OCI-M1 (cell line): Measurements from ENCODE around the gene LAYN.

Source experiments
- DNase-seq: peaks from one replicate; lab custom pipeline; 2025; lab: John Stamatoyannopoulos, UW

LAYN gene

DNA sequence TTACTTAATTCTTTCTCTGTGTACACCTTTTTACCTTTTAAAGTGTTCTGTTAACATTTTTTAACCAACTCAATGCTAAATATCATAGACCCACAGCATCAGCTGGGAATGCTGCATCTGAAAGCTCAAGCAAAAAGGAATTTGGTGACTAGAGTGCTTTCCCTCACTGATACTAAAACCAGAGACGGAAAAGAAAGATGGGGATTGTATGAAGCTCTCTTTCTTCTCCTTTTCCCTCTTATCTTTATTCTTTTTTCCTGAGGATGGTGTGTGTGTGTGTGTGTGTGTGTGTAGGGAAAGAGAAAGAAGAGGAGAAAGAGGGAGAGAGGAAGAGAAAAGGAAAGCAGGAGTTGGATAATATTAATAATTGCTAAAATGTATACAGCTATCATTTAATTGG, 57.6 kb downstream of the LAYN start:
- DNase-seq, result no peak

DNA sequence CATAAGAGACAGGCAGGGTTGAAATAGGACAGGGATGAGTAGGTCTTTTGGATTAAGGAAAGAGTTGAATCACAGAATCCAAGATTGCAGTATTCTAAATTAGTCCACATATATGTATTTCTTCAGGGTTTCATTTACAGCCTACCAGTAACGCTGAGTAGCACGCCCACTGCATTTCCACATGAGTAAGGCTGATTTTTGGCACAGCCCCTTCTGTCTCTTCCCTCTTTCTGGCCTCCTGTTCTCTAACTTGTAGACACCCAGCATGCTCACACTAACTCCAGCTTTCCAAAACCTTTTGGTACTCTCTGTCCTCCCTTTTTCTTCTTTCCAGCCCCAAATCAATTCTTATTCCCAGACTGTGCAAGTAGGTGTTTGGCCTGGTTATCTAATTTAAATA, 58.0 kb downstream of the LAYN start:
- peak; percentile 31 for DNase-seq

DNA sequence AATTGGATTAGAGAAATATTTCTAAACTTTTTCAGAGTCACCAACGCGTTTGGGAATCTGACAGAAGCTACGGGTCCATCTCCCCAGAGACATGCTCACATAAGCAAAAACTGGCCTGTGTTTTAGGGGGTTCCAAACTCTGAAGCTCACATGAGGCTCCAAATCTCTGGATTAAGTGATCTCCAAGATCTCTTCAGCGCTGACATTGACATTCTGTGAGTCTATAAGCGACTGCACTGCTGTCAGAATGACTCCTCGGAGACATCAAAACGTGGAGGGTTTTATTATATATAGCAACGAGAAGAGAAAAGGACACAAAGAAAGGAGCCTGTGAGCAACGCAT, 61.1 kb downstream of the LAYN start:
- no peak for DNase-seq

DNA sequence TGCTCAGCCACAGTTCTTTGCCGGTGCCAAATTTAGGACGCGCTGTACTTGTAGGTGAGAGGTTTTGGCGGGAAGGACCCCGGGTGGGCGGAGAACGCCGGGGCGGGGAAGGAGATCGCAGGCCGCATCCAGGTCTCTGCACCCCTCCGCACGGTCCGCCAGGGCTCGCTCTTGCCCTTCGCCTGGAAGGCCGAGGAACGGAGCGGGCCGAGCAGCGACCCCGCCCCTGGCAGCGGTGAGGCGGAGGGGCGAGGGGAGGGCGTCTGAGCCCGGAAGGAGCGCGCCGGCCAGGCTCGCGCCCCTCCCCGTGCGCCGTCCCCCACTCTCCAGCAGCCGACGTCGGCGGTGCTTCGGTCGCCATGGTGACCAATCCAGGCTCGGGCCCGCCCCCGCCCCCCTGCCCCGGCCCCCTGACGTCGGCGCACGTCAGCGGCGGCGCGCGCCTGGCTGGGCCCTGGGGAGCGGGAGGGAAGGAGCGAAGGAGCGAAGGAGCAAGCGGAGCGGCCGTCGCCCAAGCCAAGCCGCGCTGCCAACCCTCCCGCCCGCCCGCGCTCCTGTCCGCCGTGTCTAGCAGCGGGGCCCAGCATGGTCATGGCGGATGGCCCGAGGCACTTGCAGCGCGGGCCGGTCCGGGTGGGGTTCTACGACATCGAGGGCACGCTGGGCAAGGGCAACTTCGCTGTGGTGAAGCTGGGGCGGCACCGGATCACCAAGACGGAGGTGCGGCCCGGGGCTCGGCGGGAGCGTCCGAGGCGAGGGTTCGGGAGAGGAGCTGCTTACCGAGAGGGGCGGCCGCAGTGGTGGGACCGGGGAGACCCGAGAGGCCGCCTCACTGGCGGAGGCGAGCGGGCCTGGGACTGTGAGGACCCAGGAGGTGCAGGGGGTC, 61.7 kb downstream of the LAYN start, which contains the start of gene SIK2:
Gene SIK2 (plus strand): TSS at position 471 of the 886 bp plus-strand sequence. CDS start 115 bp downstream, at position 586.
- peak; percentile 99 for DNase-seq

DNA sequence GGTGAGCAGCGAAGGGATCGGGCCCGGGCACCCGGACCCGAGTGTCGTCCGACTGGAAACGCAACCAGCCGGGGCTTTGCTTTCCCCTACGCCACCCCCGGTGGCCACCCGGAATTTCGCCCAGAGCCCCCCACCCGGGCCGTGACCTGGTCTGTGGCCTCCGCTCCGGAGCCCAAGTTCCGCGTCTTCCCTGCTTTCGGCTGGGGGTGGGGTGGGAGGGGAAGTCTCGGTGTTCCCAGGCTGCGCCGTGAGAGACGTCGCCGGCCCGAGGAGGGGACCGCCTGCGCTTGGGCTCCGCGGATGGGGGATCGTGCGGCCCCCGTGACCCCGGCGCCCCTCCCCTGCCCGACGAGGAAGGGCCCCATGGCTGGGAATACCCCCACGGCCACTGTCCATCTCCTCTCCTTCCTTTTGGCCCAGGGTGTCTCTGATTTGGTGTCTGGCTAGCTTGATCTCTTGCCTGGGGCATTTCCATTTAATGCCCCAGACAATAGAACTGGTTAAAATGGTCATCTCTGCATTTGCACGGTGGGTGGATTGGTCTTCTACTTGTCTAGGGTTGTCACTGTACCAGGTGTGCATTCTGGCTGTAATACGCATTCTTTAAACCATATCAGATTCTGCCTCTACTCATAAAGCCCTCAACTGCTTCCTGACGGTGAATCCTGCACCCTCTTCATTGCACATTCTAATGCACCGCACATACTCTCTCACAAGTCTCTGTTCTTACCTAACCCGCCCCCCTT, 62.5 kb downstream of the LAYN start:
- DNase-seq, result peak; percentile 82

DNA sequence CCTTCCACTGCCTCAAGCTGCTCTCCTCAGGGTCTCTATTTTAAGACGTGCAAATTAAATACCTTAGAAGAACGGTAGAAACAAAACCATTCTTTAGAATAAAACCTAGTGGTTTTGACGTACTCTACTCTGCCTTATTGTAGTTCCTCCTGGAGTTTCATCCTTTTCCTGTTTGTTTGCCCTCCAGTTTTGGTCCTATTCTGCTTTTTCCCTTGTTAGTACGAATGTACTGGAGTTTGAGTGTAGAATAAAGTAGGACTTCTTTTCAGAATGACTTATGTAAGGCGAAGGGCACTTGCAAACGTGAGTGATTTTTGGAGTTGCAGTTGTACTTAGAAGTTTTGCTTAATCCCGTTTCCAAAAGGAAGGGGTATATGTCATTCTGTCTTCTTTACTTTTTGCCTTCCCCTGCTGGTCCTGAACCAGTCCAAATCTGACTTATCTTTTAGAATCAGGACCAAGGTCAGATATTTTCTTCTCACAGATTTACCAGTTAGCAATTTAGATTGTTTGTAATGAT, 63.2 kb downstream of the LAYN start:
- DNase-seq, result peak; percentile 61

DNA sequence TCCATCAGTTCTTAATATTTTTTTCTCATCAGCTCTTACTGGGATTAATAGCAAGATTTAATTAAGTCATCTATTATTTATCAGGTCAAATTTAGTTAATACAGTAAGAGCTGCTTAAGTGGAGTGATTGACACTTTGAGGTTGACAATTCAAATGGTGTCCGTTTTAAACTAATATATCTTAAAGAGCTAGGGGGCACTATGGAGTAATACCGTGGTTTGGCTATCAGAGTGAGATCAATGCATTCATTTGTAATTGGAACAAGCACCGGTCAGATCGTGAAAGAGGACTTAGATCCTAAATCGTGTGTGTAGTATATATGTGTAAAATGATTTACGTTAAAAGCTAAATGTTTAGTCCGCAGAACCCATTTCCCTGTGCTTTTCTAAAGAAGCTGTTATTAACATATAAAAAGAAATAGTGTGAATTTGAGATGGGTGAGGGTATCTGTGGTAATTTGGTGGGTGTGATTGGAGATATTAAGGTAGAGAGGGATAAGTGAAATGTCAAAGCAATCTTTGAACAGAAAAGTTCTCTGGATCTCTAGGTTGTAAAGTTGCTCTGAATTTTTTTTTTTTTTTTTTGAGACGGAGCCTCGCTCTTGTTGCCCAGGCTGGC, 64.0 kb downstream of the LAYN start:
- DNase-seq, result peak; percentile 91

DNA sequence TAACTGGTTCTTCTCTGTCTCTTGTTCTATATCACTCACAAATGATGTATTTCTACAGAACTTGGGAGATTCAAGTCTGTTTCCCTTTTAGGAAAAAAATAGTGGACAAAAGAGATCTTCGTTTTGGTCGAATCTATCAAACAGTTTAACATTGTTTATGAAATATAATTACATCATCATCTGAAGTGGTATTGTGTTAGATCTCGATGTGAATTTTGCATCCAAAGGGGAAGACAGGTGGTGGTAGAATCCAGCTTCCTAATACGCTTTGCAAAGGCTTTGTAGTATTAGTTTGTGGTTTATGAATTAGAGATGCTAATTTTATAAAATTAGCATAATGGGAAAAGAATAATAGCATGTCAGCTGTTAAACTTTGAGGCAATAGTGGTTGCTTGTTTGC, 65.2 kb downstream of the LAYN start:
- no peak for DNase-seq

DNA sequence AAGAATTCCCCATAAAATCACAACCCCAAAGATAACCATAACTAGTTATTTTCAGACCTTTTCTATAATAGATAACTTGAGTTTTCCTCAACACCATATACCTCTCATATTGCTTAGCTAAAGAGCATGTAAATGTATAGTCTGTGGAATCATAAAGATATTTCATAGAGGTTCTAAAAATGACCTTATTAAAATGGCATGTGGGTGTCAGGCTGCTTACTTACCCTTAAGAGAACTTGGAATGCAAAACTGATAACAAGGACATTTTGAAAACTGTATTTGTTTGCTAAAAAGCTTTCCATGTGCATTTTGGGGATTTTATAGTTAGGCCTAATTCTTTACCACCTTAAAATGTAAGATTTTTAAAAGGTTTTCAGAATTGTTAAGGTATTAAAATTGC, 66.5 kb downstream of the LAYN start:
- DNase-seq, result no peak

DNA sequence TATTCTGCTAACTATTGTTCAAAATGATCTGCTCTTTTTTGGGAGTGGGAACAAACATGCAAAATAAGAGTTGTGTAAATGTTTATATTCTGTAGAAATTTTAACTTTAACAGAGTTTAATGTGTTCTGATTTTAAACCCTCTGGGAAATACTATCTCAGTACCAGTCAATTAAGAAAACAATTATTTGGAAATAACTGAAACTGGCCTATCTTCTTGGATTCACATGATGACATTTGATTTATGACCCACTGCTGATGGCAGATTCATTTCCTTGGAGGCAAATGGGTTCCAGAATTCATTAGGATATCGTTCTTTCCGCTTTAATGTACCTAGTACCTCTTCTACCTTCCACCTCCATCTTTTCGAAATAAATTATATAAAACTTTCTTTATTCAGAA, 67.2 kb downstream of the LAYN start:
- DNase-seq, result no peak
